Stimulated activated naive CD8-positive, alpha-beta T cell treated with anti-CD3 and anti-CD28 coated beads, Interleukin-15, Interleukin-2, amounts not matched to agents 100 ng/mL and 50 ng/mL, for 24 hours (primary cell): ENCODE measurements around the gene PLEKHG4.

Experiments used
- H3K27ac Mint-ChIP-seq: one replicate; pipeline ENCODE4 v1.8.0; 2021; ENCODE audit warnings: mild to moderate bottlenecking, mixed read lengths
- H3K27me3 Mint-ChIP-seq: one replicate; pipeline ENCODE4 v1.8.0; 2021; ENCODE audit warnings: mixed read lengths
- H3K36me3 Mint-ChIP-seq: one replicate; pipeline ENCODE4 v1.8.0; 2021; ENCODE audit warnings: low read depth, mixed read lengths
- H3K4me1 Mint-ChIP-seq: one replicate; pipeline ENCODE4 v1.8.0; 2021; ENCODE audit warnings: low read depth, mixed read lengths
- H3K4me3 Mint-ChIP-seq: one replicate; pipeline ENCODE4 v1.8.0; 2021; ENCODE audit warnings: mild to moderate bottlenecking, mixed read lengths
- H3K9me3 Mint-ChIP-seq: one replicate; pipeline ENCODE4 v1.8.0; 2021; ENCODE audit warnings: mixed read lengths

PLEKHG4 gene

DNA sequence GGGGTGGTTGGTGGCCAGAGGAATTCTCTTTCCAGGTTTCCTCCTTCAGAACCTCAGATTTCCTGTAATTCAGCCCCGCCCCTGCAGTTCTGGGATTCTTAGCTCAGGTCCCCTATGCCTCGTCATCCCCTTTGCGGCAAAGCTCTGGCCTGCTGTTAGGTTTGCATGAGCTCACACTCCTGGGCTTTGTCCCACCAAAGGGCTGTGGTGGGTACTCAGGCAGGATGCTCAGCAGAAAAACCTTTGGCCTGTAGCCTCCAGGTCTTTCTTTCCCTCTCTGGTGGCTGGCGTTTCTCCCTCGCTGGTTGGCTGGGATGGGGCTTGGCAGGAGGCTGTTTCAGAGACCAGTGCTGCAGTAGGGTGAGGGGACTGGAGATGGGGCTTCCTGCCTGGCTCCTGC, 9.6 kb upstream of the PLEKHG4 start:
- Mint-ChIP-seq H3K27ac (no peak overlapping the region), H3K36me3 (peaks cover 4% of the 10 kb centered on the region), H3K27me3 (no peaks in the 10 kb centered on the region), H3K4me3 (no peak overlapping the region), H3K4me1 (no peaks in the 10 kb centered on the region), H3K9me3 (no peaks in the 10 kb centered on the region)

GRCh38 chr16:67270931-67271338, 8.4 kb upstream of the PLEKHG4 start:
- no peaks in the 10 kb centered on the region for H3K9me3 Mint-ChIP-seq
- no peak overlapping the region for H3K27ac Mint-ChIP-seq
- no peak overlapping the region for H3K4me3 Mint-ChIP-seq
- no peaks in the 10 kb centered on the region for H3K27me3 Mint-ChIP-seq
- H3K4me1 Mint-ChIP-seq = no peaks in the 10 kb centered on the region
- peaks cover 7% of the 10 kb centered on the region for H3K36me3 Mint-ChIP-seq

GRCh38 chr16:67271446-67271845, 7.9 kb upstream of the PLEKHG4 start:
- no peak overlapping the region for H3K4me3 Mint-ChIP-seq
- H3K9me3 Mint-ChIP-seq = no peaks in the 10 kb centered on the region
- H3K4me1 Mint-ChIP-seq = peaks cover 2% of the 10 kb centered on the region
- no peak overlapping the region for H3K27ac Mint-ChIP-seq
- H3K36me3 Mint-ChIP-seq = peaks cover 11% of the 10 kb centered on the region
- H3K27me3 Mint-ChIP-seq = no peaks in the 10 kb centered on the region

DNA sequence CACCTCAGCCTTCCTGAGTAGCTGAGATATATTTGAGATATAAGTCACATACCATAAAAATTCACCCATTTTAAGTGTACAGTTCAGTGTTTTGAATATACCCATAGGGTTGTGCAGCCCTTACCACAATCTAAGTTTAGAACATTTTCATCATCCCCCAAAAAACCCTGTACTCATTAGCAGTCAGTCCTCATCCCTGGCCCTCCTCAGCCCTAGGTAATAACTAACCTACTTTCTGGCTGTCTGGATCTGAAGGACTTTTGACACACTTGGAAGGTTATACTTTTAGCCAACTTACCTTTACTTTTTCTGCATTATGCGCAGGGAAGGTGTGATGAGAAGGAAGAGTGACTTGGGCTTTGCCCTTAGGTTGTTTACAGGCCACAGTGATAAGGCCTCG, 4.0 kb upstream of the PLEKHG4 start:
- Mint-ChIP-seq H3K4me1 (peaks cover 25% of the 10 kb centered on the region), H3K9me3 (no peaks in the 10 kb centered on the region), H3K4me3 (no peak overlapping the region), H3K27me3 (no peaks in the 10 kb centered on the region), H3K36me3 (peaks cover 24% of the 10 kb centered on the region), H3K27ac (no peak overlapping the region)

DNA sequence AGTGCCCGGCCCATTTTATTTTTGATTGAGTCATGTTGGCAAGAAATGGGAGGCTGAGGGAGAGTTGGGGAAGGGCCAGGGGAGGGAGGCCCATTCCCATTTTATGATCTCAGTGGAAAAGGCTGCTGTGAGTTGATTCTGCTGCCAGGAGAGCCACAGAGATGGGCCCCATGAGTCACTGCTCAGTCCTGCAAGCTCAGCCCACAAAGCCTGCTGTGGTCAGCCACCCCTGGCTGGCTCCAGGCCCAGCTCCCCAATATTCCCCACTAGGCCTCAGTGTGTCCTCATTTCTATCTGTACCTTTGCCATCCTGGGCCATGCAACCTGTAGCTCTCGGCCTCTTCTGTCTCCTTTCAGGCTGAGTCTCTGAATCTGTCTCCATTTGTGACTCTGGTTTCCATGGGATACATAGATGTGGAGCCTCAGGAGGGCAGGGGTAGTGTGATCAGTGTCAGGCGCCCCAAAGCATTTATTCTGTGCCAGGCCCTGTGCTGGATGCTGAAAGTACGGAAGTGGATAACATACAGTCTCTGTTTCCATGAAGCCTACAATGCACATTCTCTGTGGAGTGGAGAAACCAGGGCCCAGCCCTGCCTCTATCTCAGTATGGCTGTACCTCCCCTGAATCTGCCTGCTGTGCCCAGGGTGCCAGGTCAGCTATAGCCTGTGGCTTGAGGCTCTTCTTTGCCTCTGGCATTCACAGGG, 1.9 kb upstream of the PLEKHG4 start:
- Mint-ChIP-seq H3K4me3 (peak overlapping the region; percentile 91), H3K36me3 (peaks cover 19% of the 10 kb centered on the region)

DNA sequence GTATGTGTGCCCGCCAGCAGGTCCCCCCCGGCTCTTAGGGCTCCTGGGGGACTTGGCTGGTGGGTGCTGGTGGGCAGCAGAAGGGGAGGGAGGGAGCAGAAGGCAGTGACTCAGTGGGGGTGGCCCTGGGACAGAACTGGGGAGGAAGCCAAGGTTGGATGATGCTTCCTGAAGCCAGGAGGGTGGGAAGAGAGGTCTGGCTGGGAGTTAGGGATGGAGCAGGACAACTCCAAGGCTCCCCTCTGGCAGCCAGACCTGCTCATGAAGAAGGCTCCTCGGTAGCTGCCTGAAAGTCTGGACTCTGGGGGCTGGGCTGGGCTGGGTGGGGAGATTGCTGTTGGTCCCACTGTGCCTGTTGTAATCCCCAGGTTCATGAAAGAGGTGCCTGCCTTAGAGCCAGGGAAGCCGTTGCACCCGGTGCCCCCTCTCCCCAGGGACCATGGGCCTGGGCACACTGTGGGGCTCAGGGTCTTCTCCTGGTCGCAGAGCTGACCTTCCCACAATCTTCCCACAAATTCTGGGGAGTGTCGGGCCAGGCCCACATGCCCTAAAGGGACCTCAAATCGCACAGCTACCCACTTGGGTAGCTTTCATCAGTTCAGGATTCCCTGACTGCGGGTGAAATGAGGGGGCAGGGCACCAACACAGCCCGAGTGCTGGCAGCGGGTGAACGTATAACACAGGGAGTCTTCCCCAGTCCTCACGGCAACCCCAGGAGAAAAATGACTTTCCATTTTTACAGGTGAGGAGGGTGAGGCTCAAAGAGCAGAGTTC, 1.1 kb upstream of the PLEKHG4 start:
- Mint-ChIP-seq H3K4me1 (peaks cover 26% of the 10 kb centered on the region), H3K9me3 (no peaks in the 10 kb centered on the region), H3K36me3 (peaks cover 24% of the 10 kb centered on the region), H3K27ac (peak overlapping the region; percentile 91), H3K4me3 (peak overlapping the region; percentile 91), H3K27me3 (no peaks in the 10 kb centered on the region)

More for the DNA sequence above, 1.9 kb upstream of the PLEKHG4 start:
- Mint-ChIP-seq H3K9me3 (no peaks in the 10 kb centered on the region), H3K27me3 (no peaks in the 10 kb centered on the region), H3K4me1 (peaks cover 26% of the 10 kb centered on the region), H3K27ac (peak overlapping the region; percentile 90)

DNA sequence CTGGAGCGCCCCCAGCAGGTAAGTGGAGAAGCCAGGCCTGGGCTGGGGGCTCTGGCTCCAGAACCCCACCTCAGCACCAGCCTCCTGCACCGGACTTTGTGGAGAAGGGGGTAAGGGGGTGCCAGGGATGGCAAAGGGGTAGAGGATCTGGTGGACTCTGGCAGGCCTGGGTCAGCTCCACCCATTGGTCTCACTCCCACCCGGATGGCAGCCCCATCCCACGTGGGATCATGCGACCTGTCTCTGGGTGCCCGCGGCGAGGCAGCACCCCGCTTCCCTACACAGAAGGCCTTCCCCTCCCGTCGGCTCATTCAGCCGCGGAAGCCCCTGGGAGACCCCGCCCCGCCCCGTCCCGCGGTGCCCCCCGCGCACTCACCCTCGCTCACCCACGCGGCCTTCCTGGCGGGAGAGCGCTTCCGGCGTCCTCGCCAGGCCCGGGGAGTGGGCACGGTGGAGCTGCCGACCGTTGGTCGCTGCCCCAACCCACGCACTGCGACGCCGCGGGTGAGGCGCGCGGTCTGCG, 498 bp upstream of the PLEKHG4 start:
- Mint-ChIP-seq H3K27ac (peak overlapping the region; percentile 91), H3K9me3 (no peaks in the 10 kb centered on the region), H3K36me3 (peaks cover 31% of the 10 kb centered on the region), H3K4me1 (peaks cover 26% of the 10 kb centered on the region), H3K27me3 (no peaks in the 10 kb centered on the region), H3K4me3 (peak overlapping the region; percentile 91)

GRCh38 chr16:67280090-67281015, 1.0 kb downstream of the PLEKHG4 start:
- Mint-ChIP-seq H3K36me3 (peaks cover 31% of the 10 kb centered on the region), H3K4me3 (peak overlapping the region; percentile 69)

GRCh38 chr16:67281536-67282446, 2.5 kb downstream of the PLEKHG4 start:
- no peaks in the 10 kb centered on the region for H3K9me3 Mint-ChIP-seq
- no peak overlapping the region for H3K27ac Mint-ChIP-seq
- no peak overlapping the region for H3K4me3 Mint-ChIP-seq
- H3K36me3 Mint-ChIP-seq = peaks cover 22% of the 10 kb centered on the region
- no peaks in the 10 kb centered on the region for H3K27me3 Mint-ChIP-seq
- H3K4me1 Mint-ChIP-seq = peaks cover 20% of the 10 kb centered on the region

More at GRCh38 chr16:67280090-67281015, 1.0 kb downstream of the PLEKHG4 start:
- Mint-ChIP-seq H3K27me3 (no peaks in the 10 kb centered on the region), H3K9me3 (no peaks in the 10 kb centered on the region), H3K4me1 (peaks cover 26% of the 10 kb centered on the region), H3K27ac (peak overlapping the region; percentile 52)

DNA sequence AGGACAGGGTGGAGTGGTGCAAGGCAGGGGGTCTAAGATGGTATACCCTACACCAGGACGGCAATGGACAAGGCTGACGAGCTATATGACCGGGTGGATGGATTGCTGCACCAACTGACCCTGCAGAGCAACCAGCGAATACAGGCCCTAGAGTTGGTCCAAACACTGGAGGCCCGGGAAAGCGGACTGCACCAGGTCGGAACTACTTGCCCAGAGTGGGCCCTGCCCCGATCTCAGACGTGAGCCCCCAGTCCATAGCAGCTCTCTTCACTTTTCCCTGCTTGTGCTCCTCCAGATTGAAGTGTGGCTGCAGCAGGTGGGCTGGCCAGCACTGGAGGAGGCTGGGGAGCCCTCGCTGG, 3.1 kb downstream of the PLEKHG4 start:
- no peaks in the 10 kb centered on the region for H3K27me3 Mint-ChIP-seq
- no peak overlapping the region for H3K27ac Mint-ChIP-seq
- H3K4me3 Mint-ChIP-seq = no peak overlapping the region
- H3K36me3 Mint-ChIP-seq = peaks cover 16% of the 10 kb centered on the region
- H3K9me3 Mint-ChIP-seq = no peaks in the 10 kb centered on the region
- H3K4me1 Mint-ChIP-seq = peaks cover 14% of the 10 kb centered on the region

DNA sequence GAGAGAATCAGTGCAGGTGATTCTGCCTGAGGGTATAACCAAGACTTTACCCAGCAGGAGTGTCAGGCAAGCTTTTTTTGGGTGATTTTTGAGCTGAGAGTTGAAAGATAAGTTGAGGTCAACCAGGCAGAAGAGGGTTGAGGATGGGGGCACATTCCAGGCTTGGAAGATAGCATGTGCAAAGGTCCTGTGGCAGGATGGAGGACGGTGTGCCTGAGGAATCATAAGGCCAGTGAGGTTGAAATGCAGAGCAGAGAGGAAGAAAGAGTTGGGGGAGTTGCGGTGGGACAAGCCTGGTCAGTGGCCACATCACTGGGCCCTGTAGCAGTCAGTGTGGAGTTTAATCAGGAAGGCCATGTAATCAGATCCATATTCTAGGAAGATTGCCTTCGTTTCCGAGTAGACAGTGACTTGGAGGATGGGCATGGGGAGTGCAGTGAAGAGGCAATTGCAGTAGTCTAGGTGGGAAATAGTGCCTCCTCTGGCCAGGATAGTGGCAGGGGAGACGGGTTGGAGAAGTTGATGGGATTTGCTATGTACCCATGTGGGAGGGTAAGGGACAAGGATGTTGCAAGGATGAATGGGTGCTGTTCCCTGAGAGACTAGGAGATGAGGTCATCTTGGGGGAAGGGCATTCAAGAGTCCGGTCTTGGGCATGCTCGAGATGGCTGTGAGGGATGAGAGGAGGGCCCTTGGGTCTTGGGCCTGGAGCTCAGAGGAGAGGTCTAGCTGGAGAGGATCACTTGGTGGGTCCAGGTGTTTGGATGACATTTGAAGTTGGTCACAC, 3.9 kb downstream of the PLEKHG4 start:
- peaks cover 13% of the 10 kb centered on the region for H3K36me3 Mint-ChIP-seq
- no peaks in the 10 kb centered on the region for H3K27me3 Mint-ChIP-seq
- H3K4me1 Mint-ChIP-seq = peaks cover 9% of the 10 kb centered on the region
- H3K27ac Mint-ChIP-seq = no peak overlapping the region
- H3K9me3 Mint-ChIP-seq = no peaks in the 10 kb centered on the region
- no peak overlapping the region for H3K4me3 Mint-ChIP-seq

GRCh38 chr16:67283826-67284555, 4.7 kb downstream of the PLEKHG4 start:
- Mint-ChIP-seq H3K9me3 (no peaks in the 10 kb centered on the region), H3K27me3 (no peaks in the 10 kb centered on the region), H3K36me3 (peaks cover 13% of the 10 kb centered on the region), H3K27ac (no peak overlapping the region), H3K4me3 (no peak overlapping the region), H3K4me1 (peaks cover 6% of the 10 kb centered on the region)
